EH (cell line): ENCODE results near the gene FAM216B.
"Not testable (repeated sequence)": the region's sequence is repeated elsewhere in the genome, so short reads cannot be mapped to it uniquely, and the experiment has no call there.

ENCODE experiments used
- DNase-seq: peaks from one replicate; pipeline ENCODE4 v3.0.0-alpha.2; 2015; ENCODE audit warnings: low read depth

FAM216B gene

DNA sequence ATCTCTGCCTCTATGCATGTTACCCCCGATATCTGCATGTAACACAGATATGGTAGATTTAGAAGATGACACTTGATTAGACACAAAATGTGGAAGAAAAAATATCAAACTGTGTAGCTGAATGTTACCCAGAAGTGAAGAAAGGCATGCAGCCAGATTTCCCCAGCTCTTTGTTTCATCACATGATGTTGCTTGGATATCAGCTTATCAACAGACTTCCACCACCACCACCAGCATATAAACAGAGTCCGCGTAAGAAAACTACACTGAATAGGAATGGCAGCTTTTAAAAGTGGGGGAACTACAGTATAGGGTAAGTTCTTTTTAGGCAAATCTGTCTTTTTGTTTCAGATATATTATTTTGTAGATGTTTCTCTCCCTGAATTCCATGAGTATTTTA is at the start of gene FAM216B:
Gene FAM216B, plus strand, starts transcription at position 233 of the 400 bp plus-strand sequence. CDS start 2,484 bp downstream, outside the sequence.
- no peak for DNase-seq

DNA sequence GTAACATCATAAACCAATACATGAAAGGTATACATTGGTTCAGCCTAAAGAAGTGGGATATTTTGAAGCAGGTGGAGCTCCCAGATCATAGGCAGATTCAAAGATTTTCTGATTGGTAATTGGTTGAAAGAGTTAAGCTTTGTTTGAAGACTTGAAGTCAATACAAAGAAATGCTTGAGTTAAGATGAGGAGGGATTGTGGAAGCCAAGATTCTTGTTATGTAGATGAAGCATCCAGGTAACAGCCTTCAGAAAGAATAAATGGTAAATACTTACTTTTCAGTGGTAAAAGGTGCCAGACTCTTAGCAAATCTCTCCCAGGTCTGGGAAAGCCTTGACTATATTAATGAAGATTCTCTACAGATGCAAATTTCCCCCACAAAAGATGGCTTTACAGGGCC is 49.3 kb upstream of the FAM216B start:
- DNase-seq = no peak

DNA sequence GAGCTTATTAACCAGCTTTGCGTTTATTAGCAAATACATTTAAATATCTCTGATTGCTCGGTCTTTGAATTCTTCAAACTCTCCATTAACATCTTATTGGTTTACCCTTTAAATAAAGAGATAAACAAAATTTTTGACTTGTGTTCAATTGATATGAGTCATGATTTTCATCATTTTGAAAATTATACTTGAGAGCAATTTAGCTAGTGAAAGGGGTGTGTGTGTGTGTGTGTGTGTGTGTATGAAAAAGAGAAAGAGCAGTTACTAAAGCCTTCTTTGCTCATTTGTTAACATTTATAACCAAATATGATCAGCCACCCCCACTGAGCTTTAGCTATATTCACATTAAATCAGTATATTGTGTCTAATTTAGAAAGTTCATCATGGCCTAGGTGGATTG is 48.3 kb upstream of the FAM216B start:
- DNase-seq = no peak

GRCh38 chr13:42735010-42735409 is 46.4 kb upstream of the FAM216B start:
- DNase-seq = no peak

DNA sequence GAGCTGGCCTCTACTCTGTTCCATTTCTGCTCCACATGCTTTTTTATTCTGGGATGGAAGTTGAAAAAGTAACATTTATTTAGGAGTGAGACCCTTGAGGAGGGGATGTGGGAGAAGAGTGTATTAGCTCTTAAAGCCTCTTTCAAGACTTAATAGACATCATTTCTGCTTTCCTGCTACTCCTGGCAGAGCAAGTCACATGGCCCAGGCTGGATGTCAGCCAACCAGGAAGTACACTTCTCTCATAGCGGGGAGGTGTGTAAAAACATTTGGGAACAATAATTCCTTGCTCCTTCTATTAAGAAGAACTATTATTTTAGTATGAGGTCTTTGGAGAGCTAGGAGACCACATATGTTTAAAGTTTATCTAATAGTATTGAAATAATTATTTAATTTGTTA is 40.6 kb upstream of the FAM216B start:
- DNase-seq = no peak

GRCh38 chr13:42741914-42742313 is 39.5 kb upstream of the FAM216B start:
- no peak for DNase-seq

DNA sequence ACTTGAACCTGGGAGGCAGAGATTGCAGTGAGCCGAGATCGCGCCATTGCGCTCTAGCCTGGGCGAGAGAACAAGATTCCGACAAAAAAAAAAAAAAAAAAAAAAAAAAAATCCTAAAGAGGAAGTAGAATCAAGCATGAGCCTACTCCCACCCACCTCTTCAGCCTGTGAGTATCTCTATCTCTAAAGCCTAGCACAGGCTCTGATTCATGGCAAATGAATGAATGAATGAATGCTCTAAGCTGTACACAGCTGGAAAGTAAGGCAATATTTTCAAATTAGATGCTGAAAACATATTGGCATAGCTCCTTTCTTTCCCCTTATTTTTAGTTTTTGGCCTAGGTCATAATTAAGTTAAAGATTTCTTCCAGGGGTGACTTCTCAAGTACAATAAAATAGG is 35.7 kb upstream of the FAM216B start:
- DNase-seq = no peak

DNA sequence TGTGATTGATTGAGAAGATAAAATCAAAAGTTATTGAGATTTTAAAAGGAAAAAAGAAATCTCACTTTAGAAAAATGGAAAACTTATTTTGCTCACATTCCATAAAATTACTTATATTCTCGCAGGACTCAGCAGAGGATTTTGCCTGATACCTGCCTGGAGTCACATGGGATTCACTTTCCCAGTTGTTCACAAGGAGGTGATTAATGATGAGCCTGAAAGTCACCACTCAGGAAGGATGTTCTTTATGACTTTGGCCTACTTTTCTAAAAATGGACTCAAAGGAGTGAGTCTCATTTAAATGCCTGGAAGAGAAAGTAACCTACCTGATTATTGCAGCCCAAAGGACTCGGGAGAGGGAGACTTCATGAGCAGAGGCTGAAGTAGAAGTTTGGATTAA is 34.5 kb upstream of the FAM216B start:
- peak; percentile 65 for DNase-seq

- peak; percentile 97 for DNase-seq
Measured at GRCh38 chr13:42747399-42747873, 33.9 kb upstream of the FAM216B start.

- no peak for DNase-seq
Measured at GRCh38 chr13:42750794-42751193, 30.6 kb upstream of the FAM216B start.

DNA sequence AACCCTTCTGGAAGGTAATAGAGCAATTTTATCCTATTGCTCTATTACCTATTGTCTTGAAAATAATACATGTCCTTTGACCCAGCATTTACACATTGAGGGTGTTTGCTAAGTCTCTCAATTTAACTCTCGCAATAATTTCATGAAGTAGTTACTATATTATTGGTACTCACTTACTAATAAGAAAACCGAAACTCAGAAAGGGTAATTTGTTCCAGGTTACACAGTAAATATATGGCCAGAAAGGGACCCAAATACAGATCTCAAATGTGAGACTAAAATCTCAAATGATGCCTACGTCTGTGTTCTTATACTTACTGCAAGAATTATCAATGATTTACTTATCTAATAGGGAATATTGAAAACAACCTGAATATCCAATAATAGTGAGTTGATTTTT is 29.7 kb upstream of the FAM216B start:
- DNase-seq = no peak

- no peak for DNase-seq
Measured at GRCh38 chr13:42752731-42753130, 28.7 kb upstream of the FAM216B start.

GRCh38 chr13:42753697-42754096 is 27.7 kb upstream of the FAM216B start:
- no peak for DNase-seq

- no peak for DNase-seq
Measured at GRCh38 chr13:42754801-42755510, 26.4 kb upstream of the FAM216B start.

- no peak for DNase-seq
Measured at GRCh38 chr13:42757678-42758420, 23.5 kb upstream of the FAM216B start.

GRCh38 chr13:42758515-42758914 is 22.9 kb upstream of the FAM216B start:
- DNase-seq = no peak

DNA sequence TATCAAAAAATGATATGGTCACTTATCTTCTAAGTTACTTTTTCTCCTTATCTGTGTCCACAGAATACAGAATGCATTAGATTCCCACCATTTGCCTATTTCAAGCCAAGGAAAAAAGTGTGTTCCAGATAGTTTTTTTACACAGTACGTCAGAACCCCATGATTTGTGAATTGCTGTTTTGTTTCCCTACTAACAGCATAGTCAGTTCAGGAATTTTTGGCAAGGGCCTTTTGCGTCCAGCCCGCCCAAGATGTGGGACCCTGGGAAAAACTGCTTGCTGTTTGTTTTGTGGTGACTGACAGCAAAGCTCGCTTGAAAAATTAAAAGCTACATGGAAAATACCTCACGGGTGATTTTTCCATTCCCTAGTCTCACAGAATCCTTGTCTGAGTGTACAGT is 20.4 kb upstream of the FAM216B start:
- DNase-seq = no peak

DNA sequence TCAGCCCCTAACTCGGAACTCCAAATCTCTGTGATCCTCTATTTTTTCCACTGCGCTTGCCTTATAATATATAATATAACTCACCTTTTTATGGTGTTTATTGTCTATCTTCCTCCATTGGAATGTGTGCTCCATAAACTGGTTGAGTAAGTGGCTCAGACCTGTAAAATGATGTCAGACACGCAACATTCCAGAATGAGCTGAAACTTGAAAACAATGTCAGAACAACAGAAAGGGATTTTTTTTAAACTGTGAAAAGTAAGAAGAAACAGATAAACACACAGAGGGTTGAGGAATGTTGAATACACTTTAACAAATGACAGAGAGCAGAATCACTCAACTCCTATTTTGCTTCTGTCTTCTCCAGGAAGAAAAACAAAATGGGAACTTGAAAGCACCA is 19.1 kb upstream of the FAM216B start:
- peak; percentile 59 for DNase-seq

GRCh38 chr13:42762917-42763316 is 18.5 kb upstream of the FAM216B start:
- DNase-seq = peak; percentile 83

- DNase-seq = no peak
Measured at GRCh38 chr13:42766016-42766415, 15.4 kb upstream of the FAM216B start.

GRCh38 chr13:42769650-42770049 is 11.7 kb upstream of the FAM216B start:
- no peak for DNase-seq

- not testable (repeated sequence) for DNase-seq
Measured at GRCh38 chr13:42776558-42776957, 4.8 kb upstream of the FAM216B start.

DNA sequence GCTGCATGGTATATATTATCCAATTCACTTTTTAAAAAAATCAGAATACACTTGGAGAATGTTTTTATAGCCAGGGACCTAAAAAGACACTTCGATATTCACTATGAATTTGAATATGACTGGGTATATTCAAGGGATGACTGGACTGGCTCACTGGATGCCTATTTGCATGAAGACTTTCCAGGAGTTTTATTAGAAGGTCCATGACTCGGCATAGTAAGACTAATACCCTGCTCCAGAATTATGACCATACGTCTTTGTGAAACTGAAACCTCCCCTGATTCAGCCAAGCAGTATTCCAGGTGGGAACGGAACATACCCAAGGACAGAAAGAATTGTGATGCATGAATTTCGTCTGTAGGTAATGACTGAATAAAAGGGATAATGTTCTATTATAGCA is 3.9 kb upstream of the FAM216B start:
- no peak for DNase-seq

DNA sequence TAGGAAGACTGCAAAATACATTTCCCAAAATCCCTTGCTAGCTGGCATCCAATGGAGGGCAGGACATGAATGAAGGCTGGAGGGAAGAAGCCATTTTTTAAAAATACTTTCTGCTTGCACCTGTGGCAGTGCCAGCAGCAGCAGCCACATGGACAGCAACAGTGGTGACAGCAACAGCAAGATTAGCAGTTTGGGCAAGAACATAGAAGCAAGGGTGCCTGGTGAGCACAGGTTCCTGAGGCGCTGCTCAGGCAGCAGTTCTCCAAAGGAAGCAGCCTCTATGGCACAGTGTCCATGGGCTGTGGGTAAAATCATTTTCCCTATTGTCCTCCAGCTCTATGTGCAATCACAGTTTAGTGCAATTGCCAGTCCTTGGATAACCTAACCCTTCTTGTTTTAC is 1.3 kb upstream of the FAM216B start:
- no peak for DNase-seq
